DOHH2 (cell line): ENCODE data around the gene TSC22D1.

Experiments used
- H3F3A ChIP-seq: fragments of 200-600 bp; sonication (generic), shearing (Covaris generic); 2 replicates; pipeline ENCODE4 v1.6.0; 2016; ENCODE audit warnings: antibody characterized with exemption, mild to moderate bottlenecking; ENCODE audit not compliant: control insufficient read depth, insufficient read depth
- H3K27ac ChIP-seq: fragments of 200-600 bp; sonication (generic); 2 replicates; pipeline ENCODE4 v1.5.1; 2014; ENCODE audit warnings: low read depth, mild to moderate bottlenecking, low read length, moderate library complexity
- H3K27me3 ChIP-seq: fragments of 200-600 bp; sonication (generic); 2 replicates; pipeline ENCODE4 v1.6.1; 2014; ENCODE audit warnings: mild to moderate bottlenecking, low read length, mixed read lengths; ENCODE audit not compliant: control insufficient read depth
- H3K36me3 ChIP-seq: fragments of 200-600 bp; sonication (generic); 2 replicates; pipeline ENCODE4 v1.6.1; 2014; ENCODE audit warnings: mild to moderate bottlenecking, low read length, moderate library complexity, mixed read lengths; ENCODE audit not compliant: control insufficient read depth
- H3K4me1 ChIP-seq: fragments of 200-600 bp; sonication (generic); 2 replicates; pipeline ENCODE4 v1.6.1; 2014; ENCODE audit warnings: mild to moderate bottlenecking, low read length, mixed read lengths; ENCODE audit not compliant: control insufficient read depth
- H3K4me2 ChIP-seq: fragments of 200-600 bp; sonication (generic); 2 replicates; pipeline ENCODE4 v1.6.0; 2014; ENCODE audit warnings: mild to moderate bottlenecking, low read length, moderate library complexity
- H3K4me3 ChIP-seq: fragments of 200-600 bp; sonication (generic); 2 replicates; pipeline ENCODE4 v1.5.1; 2014; ENCODE audit warnings: mild to moderate bottlenecking, low read length, mixed read lengths
- H3K79me2 ChIP-seq: fragments of 200-600 bp; sonication (generic); 2 replicates; pipeline ENCODE4 v1.6.1; 2014; ENCODE audit warnings: mild to moderate bottlenecking, low read length, mixed read lengths; ENCODE audit not compliant: control insufficient read depth
- H3K9me2 ChIP-seq: fragments of 200-600 bp; sonication (generic); replicated peaks from 2 replicates; pipeline ENCODE4 v1.6.1; 2014; ENCODE audit warnings: mild to moderate bottlenecking, low read length, mixed read lengths; ENCODE audit not compliant: control insufficient read depth
- H3K9me3 ChIP-seq: fragments of 200-600 bp; sonication (generic); 2 replicates; pipeline ENCODE4 v1.6.1; 2014; ENCODE audit warnings: antibody characterized with exemption, low read length, mixed read lengths; ENCODE audit not compliant: control insufficient read depth, insufficient read depth
- H4K20me1 ChIP-seq: fragments of 200-600 bp; sonication (generic); 2 replicates; pipeline ENCODE4 v1.6.0; 2014; ENCODE audit warnings: low read depth, mild to moderate bottlenecking, antibody characterized with exemption, low read length, moderate library complexity; ENCODE audit not compliant: control insufficient read depth, insufficient read depth
- EZH2phosphoT487 ChIP-seq: fragments of 200-600 bp; sonication (generic); IDR thresholded peaks from 2 replicates; pipeline ENCODE4 v1.6.1; 2017; ENCODE audit warnings: borderline replicate concordance, mild to moderate bottlenecking, antibody characterized with exemption, low read length, moderate library complexity, mixed read lengths
- TF ChIP-seq, protein P1 (sequence below): fragments of 200-600 bp; sonication (generic); IDR thresholded peaks from one replicate; pipeline ENCODE4 v1.5.1; 2014; ENCODE audit warnings: antibody characterized with exemption, mild to moderate bottlenecking, low read depth, low read length; ENCODE audit not compliant: poor library complexity, severe bottlenecking

Gene TSC22D1

DNA sequence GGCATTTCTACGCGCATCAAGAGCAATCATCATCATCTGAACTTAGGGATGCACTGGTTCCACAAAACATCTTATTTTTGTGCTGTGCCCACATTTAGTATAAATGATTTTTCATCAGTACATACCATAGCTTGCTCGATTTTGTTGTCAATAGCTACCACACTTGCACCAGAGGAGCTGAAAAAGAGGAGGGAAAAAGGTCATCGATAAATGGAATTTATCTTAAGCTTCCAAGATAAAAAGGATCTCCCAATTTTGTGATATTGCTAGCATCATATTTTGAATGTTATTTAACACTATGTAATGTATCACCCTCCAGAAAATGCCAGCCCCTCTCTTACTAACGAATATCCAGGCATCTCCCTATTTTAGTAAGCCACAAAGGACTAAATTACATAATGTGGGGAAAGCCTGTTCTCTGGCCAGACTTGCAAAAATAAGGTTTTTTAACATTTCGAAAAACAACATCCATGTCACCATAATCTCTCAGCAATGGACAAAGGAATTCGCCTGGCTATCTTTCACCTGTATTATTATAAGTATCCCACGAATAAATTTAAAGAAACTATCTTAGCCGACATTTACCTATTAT lies 140.1 kb downstream of the TSC22D1 start:
- Histone ChIP-seq H3K27me3 (no peaks in the 10 kb centered on the region), H3K4me1 (peaks cover 42% of the 10 kb centered on the region), H3K9me2 (no peaks in the 10 kb centered on the region), H3K36me3 (peaks cover 38% of the 10 kb centered on the region), H3K79me2 (peaks cover 28% of the 10 kb centered on the region), H3K4me3 (peak overlapping the region; percentile 93), H4K20me1 (peaks cover 13% of the 10 kb centered on the region), H3K4me2 (peak overlapping the region; percentile 80), H3F3A (peaks cover 43% of the 10 kb centered on the region), H3K27ac (peak overlapping the region; percentile 74), H3K9me3 (no peaks in the 10 kb centered on the region)
- no peak for TF ChIP-seq EZH2phosphoT487
- TF ChIP-seq, protein P1, sequence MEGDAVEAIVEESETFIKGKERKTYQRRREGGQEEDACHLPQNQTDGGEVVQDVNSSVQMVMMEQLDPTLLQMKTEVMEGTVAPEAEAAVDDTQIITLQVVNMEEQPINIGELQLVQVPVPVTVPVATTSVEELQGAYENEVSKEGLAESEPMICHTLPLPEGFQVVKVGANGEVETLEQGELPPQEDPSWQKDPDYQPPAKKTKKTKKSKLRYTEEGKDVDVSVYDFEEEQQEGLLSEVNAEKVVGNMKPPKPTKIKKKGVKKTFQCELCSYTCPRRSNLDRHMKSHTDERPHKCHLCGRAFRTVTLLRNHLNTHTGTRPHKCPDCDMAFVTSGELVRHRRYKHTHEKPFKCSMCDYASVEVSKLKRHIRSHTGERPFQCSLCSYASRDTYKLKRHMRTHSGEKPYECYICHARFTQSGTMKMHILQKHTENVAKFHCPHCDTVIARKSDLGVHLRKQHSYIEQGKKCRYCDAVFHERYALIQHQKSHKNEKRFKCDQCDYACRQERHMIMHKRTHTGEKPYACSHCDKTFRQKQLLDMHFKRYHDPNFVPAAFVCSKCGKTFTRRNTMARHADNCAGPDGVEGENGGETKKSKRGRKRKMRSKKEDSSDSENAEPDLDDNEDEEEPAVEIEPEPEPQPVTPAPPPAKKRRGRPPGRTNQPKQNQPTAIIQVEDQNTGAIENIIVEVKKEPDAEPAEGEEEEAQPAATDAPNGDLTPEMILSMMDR = no peak

- H3K36me3 ChIP-seq = peaks cover 38% of the 10 kb centered on the region
- peak overlapping the region; percentile 74 for H3K27ac ChIP-seq
- H3K4me1 ChIP-seq = peaks cover 42% of the 10 kb centered on the region
- TF ChIP-seq, protein P1 = no peak
- no peak for TF ChIP-seq EZH2phosphoT487
- H3K4me2 ChIP-seq = peak overlapping the region; percentile 80
- peak overlapping the region; percentile 93 for H3K4me3 ChIP-seq
- no peaks in the 10 kb centered on the region for H3K27me3 ChIP-seq
- H3K9me2 ChIP-seq = no peaks in the 10 kb centered on the region
- peaks cover 13% of the 10 kb centered on the region for H4K20me1 ChIP-seq
- peaks cover 43% of the 10 kb centered on the region for H3F3A ChIP-seq
- no peaks in the 10 kb centered on the region for H3K9me3 ChIP-seq
- peaks cover 28% of the 10 kb centered on the region for H3K79me2 ChIP-seq
These were observed 140.8 kb downstream of the TSC22D1 start for GRCh38 chr13:44435142-44435918.

DNA sequence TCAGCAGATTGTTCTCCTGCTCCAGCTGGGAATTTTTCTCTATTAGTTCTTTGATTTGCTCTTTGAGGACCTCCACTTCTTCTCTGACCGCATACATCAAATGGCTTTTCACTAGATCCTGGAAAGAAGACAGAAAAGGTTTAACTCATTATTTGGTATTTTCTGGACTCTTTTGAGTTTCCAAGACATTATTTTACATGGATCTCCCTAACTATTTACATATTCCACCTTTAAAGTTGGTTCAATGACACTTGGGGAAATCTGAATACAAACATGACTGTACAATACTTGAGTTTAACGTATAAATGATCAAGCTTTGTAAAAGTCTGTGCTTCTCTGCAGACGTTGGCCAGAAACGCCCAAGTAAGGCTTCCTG lies 141.4 kb downstream of the TSC22D1 start:
- H3F3A ChIP-seq = peaks cover 43% of the 10 kb centered on the region

More for the DNA sequence above, 141.4 kb downstream of the TSC22D1 start:
- Histone ChIP-seq H3K27ac (no peak overlapping the region; the same call in 1 of the 2 replicates), H3K9me3 (no peaks in the 10 kb centered on the region), H3K79me2 (peaks cover 28% of the 10 kb centered on the region), H3K27me3 (no peaks in the 10 kb centered on the region), H3K36me3 (peaks cover 38% of the 10 kb centered on the region), H3K4me3 (peak overlapping the region; percentile 93), H4K20me1 (peaks cover 13% of the 10 kb centered on the region), H3K4me1 (peaks cover 39% of the 10 kb centered on the region), H3K4me2 (peak overlapping the region; percentile 80), H3K9me2 (no peaks in the 10 kb centered on the region)
- TF ChIP-seq EZH2phosphoT487 = no peak
- TF ChIP-seq, protein P1 = no peak
